Neural cell (in vitro differentiated cells): Measurements from ENCODE around the gene RASGRP1.

Experiments used
- CTCF ChIP-seq: fragments of 450-650 bp; IDR thresholded peaks from 2 replicates; pipeline ENCODE4 v1.5.1; 2014; ENCODE audit warnings: antibody characterized with exemption, mild to moderate bottlenecking, moderate library complexity; ENCODE audit not compliant: poor library complexity, severe bottlenecking
- EP300 ChIP-seq: fragments of 450-650 bp; conservative IDR thresholded peaks from 2 replicates; pipeline ENCODE4 v1.6.1; 2014; ENCODE audit warnings: antibody characterized with exemption, mild to moderate bottlenecking, moderate library complexity; ENCODE audit not compliant: poor library complexity, severe bottlenecking
- EZH2 ChIP-seq: fragments of 200-600, 300-800 bp; shearing (Covaris generic), sonication (generic); IDR thresholded peaks from 2 replicates; pipeline ENCODE4 v1.6.1; 2014; ENCODE audit warnings: antibody characterized with exemption, low read length, borderline replicate concordance, mild to moderate bottlenecking; ENCODE audit not compliant: insufficient read depth, poor library complexity, severe bottlenecking
- POLR2AphosphoS5 ChIP-seq: IDR thresholded peaks from 2 replicates; pipeline ENCODE4 v1.6.1; 2012
- RAD21 ChIP-seq: fragments of 450-650 bp; conservative IDR thresholded peaks from 2 replicates; pipeline ENCODE4 v1.6.1; 2014; ENCODE audit warnings: antibody characterized with exemption, mild to moderate bottlenecking, moderate library complexity
- REST ChIP-seq: IDR thresholded peaks from 2 replicates; pipeline ENCODE4 v1.6.1; 2012; ENCODE audit warnings: borderline replicate concordance

DNA sequence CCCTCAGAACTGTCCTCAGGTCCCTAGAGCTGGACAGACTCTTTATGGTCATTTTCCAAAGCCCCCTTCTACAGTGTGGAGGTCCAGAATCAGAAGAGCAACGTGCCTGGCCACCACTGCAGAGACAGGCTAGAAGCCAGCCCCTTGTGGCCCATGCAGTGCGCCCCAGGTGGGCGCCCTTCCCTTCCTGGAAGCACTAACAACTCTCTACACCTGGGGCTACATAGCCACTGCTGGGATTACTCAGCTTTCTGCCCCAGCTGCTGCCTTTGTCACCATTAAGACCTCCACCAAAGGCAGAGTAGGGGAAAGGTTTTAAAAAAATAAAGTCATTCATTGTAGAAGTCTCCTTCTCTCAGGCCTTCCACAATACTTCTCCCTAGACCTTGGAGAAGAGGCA lies 2.3 kb downstream of the RASGRP1 start:
- TF ChIP-seq RAD21: no peak
- TF ChIP-seq CTCF: no peak
- TF ChIP-seq EP300: no peak
- TF ChIP-seq EZH2: no peak
- no peak for TF ChIP-seq POLR2AphosphoS5
- no peak for TF ChIP-seq REST
